Measurements from ENCODE around the gene GLP2R. TPM values are rescaled to one million over a fixed set of nuclear protein-coding genes. Genes with fewer than 3 reads are reported as not detected.

GLP2R gene
- polyA plus RNA-seq, 1 of the 3 experiments (the other 2 are of a cell fraction) = not detected

DNA sequence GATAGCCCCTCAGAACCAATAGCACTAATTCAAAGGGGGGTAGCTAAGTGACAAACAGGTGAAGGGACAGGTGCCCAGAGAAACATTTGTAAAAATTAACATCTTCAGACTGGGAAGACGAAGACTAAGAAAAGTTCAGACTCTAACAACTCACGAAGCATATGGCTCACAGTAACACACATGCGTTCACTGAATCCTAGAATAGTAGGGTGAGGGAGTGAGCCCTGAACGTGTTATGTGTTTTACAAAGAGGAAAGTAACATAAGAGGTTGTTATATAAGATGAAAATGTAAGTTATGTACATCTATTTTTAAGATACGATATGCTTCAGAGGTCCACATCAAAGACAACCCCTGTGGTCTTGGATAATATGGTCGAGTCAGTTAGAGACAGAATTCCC is 19.0 kb upstream of the GLP2R start:
- Histone ChIP-seq H3K4me2 (no peak overlapping the region), H3K79me2 (ENCODE audit: insufficient read depth) (no peaks in the 10 kb centered on the region), H4K20me1 (ENCODE audit: insufficient read depth) (no peaks in the 10 kb centered on the region), H2AFZ (ENCODE audit: low read depth) (no peak overlapping the region), H3K9ac (no peak overlapping the region), H3F3A (replicated peaks; ENCODE audit: insufficient read depth) (no peaks in the 10 kb centered on the region), H3K36me3 (replicated peaks in 1 of 2; ENCODE audit: control insufficient read depth in 1 of 2, insufficient read depth in 2 of 2, low read length in 1 of 2) (no peaks in the 10 kb centered on the region), H3K27me3 (ENCODE audit: insufficient read depth) (peaks cover 7% of the 10 kb centered on the region; the same call in 1 of the 2 replicates), H3K4me1 (ENCODE audit: control insufficient read depth in 1 of 2, insufficient read depth in 2 of 2, low read depth in 1 of 2, low read length in 1 of 2) (no peaks in the 10 kb centered on the region), H3K9me2 (no peaks in the 10 kb centered on the region), H3K9me3 (no peaks in the 10 kb centered on the region), H3K27ac (ENCODE audit: low read depth in 2 of 2, low read length in 1 of 2) (no peak overlapping the region), H3K4me3 (ENCODE audit: low read depth in 2 of 2, low read length in 1 of 2) (no peak overlapping the region)
- TF ChIP-seq MXI1 (IDR thresholded peaks at IDR 0.05; ENCODE audit: low read depth, low read length) (no peak), FOXM1 (IDR thresholded peaks at IDR 0.05; ENCODE audit: low read depth) (no peak)
- ChIA-PET CTCF (no interaction called here), POLR2A (no interaction called here)
- WGBS (ENCODE audit: low lambda C conversion rate) = 5% methylated on average over 6 of the region's 6 CpGs
- DNase-seq = no peak

DNA sequence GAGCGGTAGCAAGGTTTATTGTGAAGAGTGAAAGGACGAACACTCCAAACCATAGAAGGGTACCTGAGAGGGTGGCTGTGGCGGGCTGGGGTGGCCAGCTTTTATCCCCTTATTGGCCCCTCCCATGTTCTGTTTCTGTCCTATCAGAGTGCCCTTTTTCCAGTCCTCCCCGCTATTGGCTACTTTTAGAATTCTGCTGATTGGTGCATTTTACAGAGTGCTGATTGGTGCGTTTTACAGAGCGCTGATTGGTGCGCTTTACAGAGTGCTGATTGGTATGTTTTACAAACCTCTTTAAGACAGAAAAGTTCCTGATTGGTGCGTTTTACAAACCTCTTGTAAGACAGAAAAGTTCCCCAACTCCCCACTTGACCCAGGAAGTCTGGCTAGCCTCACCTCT is 16.3 kb upstream of the GLP2R start:
- H3K9me3 ChIP-seq = no peaks in the 10 kb centered on the region
- no peak overlapping the region for H3K27ac ChIP-seq (ENCODE audit: low read depth in 2 of 2, low read length in 1 of 2)
- 24% methylated on average over 8 of the region's 8 CpGs for WGBS (ENCODE audit: low lambda C conversion rate)
- CTCF ChIA-PET = no interaction called here
- H2AFZ ChIP-seq (ENCODE audit: low read depth) = no peak overlapping the region
- no peaks in the 10 kb centered on the region for H3K79me2 ChIP-seq (ENCODE audit: insufficient read depth)
- TF ChIP-seq RXRA (IDR thresholded peaks at IDR 0.05; ENCODE audit: borderline replicate concordance, low read depth) (no peak), TEAD4 (IDR thresholded peaks at IDR 0.05; ENCODE audit: borderline replicate concordance, insufficient read depth) (no peak), GABPA (IDR thresholded peaks at IDR 0.05; ENCODE audit: low read depth) (no peak), EZH2phosphoT487 (IDR thresholded peaks at IDR 0.05; ENCODE audit: borderline replicate concordance, low read depth) (no peak), RCOR1 (IDR thresholded peaks at IDR 0.05; ENCODE audit: low read length) (no peak), GATA2 (CRISPR knock-in tag; IDR thresholded peaks at IDR 0.05) (no peak), CHD2 (IDR thresholded peaks at IDR 0.05; ENCODE audit: low read length, partially characterized antibody) (no peak), NRF1 (IDR thresholded peaks at IDR 0.05; ENCODE audit: low read depth, low read length) (no peak), EP300 (IDR thresholded peaks at IDR 0.05; ENCODE audit: borderline replicate concordance in 1 of 2, low read depth in 1 of 2, low read length in 1 of 2) (no peak)
- TF ChIP-seq, protein P1, sequence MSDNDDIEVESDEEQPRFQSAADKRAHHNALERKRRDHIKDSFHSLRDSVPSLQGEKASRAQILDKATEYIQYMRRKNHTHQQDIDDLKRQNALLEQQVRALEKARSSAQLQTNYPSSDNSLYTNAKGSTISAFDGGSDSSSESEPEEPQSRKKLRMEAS (IDR thresholded peaks at IDR 0.05; ENCODE audit: low read depth) = no peak
- TF ChIP-seq, protein P2, sequence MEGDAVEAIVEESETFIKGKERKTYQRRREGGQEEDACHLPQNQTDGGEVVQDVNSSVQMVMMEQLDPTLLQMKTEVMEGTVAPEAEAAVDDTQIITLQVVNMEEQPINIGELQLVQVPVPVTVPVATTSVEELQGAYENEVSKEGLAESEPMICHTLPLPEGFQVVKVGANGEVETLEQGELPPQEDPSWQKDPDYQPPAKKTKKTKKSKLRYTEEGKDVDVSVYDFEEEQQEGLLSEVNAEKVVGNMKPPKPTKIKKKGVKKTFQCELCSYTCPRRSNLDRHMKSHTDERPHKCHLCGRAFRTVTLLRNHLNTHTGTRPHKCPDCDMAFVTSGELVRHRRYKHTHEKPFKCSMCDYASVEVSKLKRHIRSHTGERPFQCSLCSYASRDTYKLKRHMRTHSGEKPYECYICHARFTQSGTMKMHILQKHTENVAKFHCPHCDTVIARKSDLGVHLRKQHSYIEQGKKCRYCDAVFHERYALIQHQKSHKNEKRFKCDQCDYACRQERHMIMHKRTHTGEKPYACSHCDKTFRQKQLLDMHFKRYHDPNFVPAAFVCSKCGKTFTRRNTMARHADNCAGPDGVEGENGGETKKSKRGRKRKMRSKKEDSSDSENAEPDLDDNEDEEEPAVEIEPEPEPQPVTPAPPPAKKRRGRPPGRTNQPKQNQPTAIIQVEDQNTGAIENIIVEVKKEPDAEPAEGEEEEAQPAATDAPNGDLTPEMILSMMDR (IDR thresholded peaks at IDR 0.05) = no peak
- H3K4me2 ChIP-seq = no peak overlapping the region
- H3K9ac ChIP-seq = no peak overlapping the region
- H3K4me1 ChIP-seq (ENCODE audit: control insufficient read depth in 1 of 2, insufficient read depth in 2 of 2, low read depth in 1 of 2, low read length in 1 of 2) = no peaks in the 10 kb centered on the region
- POLR2A ChIA-PET = no interaction called here
- H3F3A ChIP-seq (replicated peaks; ENCODE audit: insufficient read depth) = no peaks in the 10 kb centered on the region
- H3K27me3 ChIP-seq (ENCODE audit: insufficient read depth) = peaks cover 13% of the 10 kb centered on the region; the same call in 1 of the 2 replicates
- DNase-seq = no peak
- no peak overlapping the region for H3K4me3 ChIP-seq (ENCODE audit: low read depth in 2 of 2, low read length in 1 of 2)
- no peaks in the 10 kb centered on the region for H3K9me2 ChIP-seq
- H4K20me1 ChIP-seq (ENCODE audit: insufficient read depth) = no peaks in the 10 kb centered on the region
- H3K36me3 ChIP-seq (replicated peaks in 1 of 2; ENCODE audit: control insufficient read depth in 1 of 2, insufficient read depth in 2 of 2, low read length in 1 of 2) = no peaks in the 10 kb centered on the region
